HepG2 (cell line): ENCODE data around the gene COX15. TPM values are rescaled to one million over a fixed set of nuclear protein-coding genes. Genes with fewer than 3 reads are reported as not detected.

ENCODE experiments used
- AGO2 ChIP-seq: fragments of 200-400 bp; formaldehyde crosslinking; optimal IDR thresholded peaks from 2 replicates; pipeline ENCODE3; 2017; ENCODE audit warnings: mild to moderate bottlenecking, low read depth, low read length, moderate library complexity
- ATAD3A ChIP-seq: sonication (generic); formaldehyde crosslinking; IDR thresholded peaks from 2 replicates; pipeline ENCODE4 v1.4.0; 2020; ENCODE audit warnings: missing genetic modification reagents
- CREM ChIP-seq, 2 experiments: sonication (generic) in 1 of 2; formaldehyde crosslinking in 1 of 2; IDR thresholded peaks; 2 replicates each; pipeline versions ENCODE4 v1.4.0 to v1.6.1; 2016 to 2020; ENCODE audit warnings: antibody characterized with exemption in 1 of 2, mild to moderate bottlenecking in 1 of 2, missing genetic modification reagents in 1 of 2
- HOMEZ ChIP-seq: IDR thresholded peaks from 2 replicates; pipeline ENCODE4 v1.6.1; 2016; ENCODE audit warnings: low read depth
- IKZF4 ChIP-seq: sonication (generic); formaldehyde crosslinking; IDR thresholded peaks from 2 replicates; pipeline ENCODE4 v1.5.1; 2020; ENCODE audit warnings: borderline replicate concordance, mild to moderate bottlenecking, low read depth, missing genetic modification reagents; ENCODE audit errors: not compliant biosample characterization
- KLF13 ChIP-seq: sonication (generic); formaldehyde crosslinking; IDR thresholded peaks from 2 replicates; pipeline ENCODE4 v1.4.0; 2020; ENCODE audit warnings: mild to moderate bottlenecking, missing genetic modification reagents
- KMT2A ChIP-seq: sonication (generic); formaldehyde crosslinking; IDR thresholded peaks from 2 replicates; pipeline ENCODE4 v1.4.0; 2020; ENCODE audit warnings: missing genetic modification reagents
- MED1 ChIP-seq: sonication (generic); formaldehyde crosslinking; IDR thresholded peaks from 2 replicates; pipeline ENCODE4 v1.4.0; 2020; ENCODE audit warnings: missing genetic modification reagents
- MIXL1 ChIP-seq: IDR thresholded peaks from 2 replicates; pipeline ENCODE4 v1.6.1; 2016
- MTA1 ChIP-seq: sonication (generic); formaldehyde crosslinking; IDR thresholded peaks from 2 replicates; pipeline ENCODE4 v1.4.0; 2020; ENCODE audit warnings: missing genetic modification reagents, mild to moderate bottlenecking, borderline replicate concordance
- NKX3-1 ChIP-seq: sonication (generic); formaldehyde crosslinking; IDR thresholded peaks from 2 replicates; pipeline ENCODE4 v1.5.0; 2020; ENCODE audit warnings: missing genetic modification reagents
- PHF21A ChIP-seq: sonication (generic); formaldehyde crosslinking; IDR thresholded peaks from 2 replicates; pipeline ENCODE4 v1.5.0; 2020; ENCODE audit warnings: mild to moderate bottlenecking, missing genetic modification reagents
- SOX5 ChIP-seq: IDR thresholded peaks from 2 replicates; pipeline ENCODE4 v1.6.1; 2016; ENCODE audit warnings: borderline replicate concordance
- SRSF4 ChIP-seq: fragments of 200-400 bp; formaldehyde crosslinking; IDR thresholded peaks from one replicate; pipeline ENCODE4 v1.6.1; 2018; ENCODE audit warnings: mild to moderate bottlenecking, low read depth, low read length, moderate library complexity; ENCODE audit not compliant: poor library complexity, severe bottlenecking
- ZBTB38 ChIP-seq: sonication (generic); formaldehyde crosslinking; IDR thresholded peaks from 2 replicates; pipeline ENCODE4 v1.5.1; 2020; ENCODE audit warnings: mild to moderate bottlenecking, missing genetic modification reagents
- ZNF180 ChIP-seq: sonication (generic); formaldehyde crosslinking; IDR thresholded peaks from 2 replicates; pipeline ENCODE4 v1.4.0; 2020; ENCODE audit warnings: low read depth, missing genetic modification reagents, borderline replicate concordance
- ZNF335 ChIP-seq: sonication (generic); formaldehyde crosslinking; IDR thresholded peaks from 2 replicates; pipeline ENCODE4 v1.4.0; 2020; ENCODE audit warnings: missing genetic modification reagents
- polyA plus RNA-seq, 8 experiments: library from polyadenylated mRNA; depleted of rRNA in 3 of 8; stranded (reverse) in 7 of 8; unstranded in 1 of 8; fragments of >200 nt; fragmentation: Illumina TruSeq in 4 of 8; extraction: Trizol in 4 of 8; gene quantifications; 2 replicates each; pipeline versions ENCODE4 v1.2.1 to v1.2.3, GENCODE V29; 2011 to 2016; ENCODE audit warnings: low read depth in 4 of 8, missing spikeins in 1 of 8, mixed read lengths in 1 of 8; ENCODE audit not compliant: insufficient read depth in 1 of 8
- total RNA-seq, 5 experiments: library from RNA; depleted of rRNA; stranded (reverse); fragments of >200 nt; fragmentation: Illumina TruSeq; extraction: Trizol; gene quantifications; 2 replicates each; pipeline ENCODE4 v1.2.3, GENCODE V29; 2016; ENCODE audit warnings: low read depth in 1 of 5
- TF ChIP-seq, protein P1 (sequence below): sonication (generic); formaldehyde crosslinking; IDR thresholded peaks from 2 replicates; pipeline ENCODE4 v1.5.0; 2020; ENCODE audit warnings: mild to moderate bottlenecking, missing genetic modification reagents
- TF ChIP-seq, protein P2 (sequence below): sonication (generic); formaldehyde crosslinking; conservative IDR thresholded peaks from 2 replicates; pipeline ENCODE4 v1.8.1; 2023; ENCODE audit warnings: missing genetic modification reagents
- TF ChIP-seq, protein P3 (sequence below): sonication (generic); formaldehyde crosslinking; IDR thresholded peaks from 2 replicates; pipeline ENCODE4 v1.4.0; 2020; ENCODE audit warnings: mild to moderate bottlenecking, missing genetic modification reagents, borderline replicate concordance

The COX15 gene
- total and polyA plus RNA-seq, 2 of the 13 experiments (the other 11 are each of a cell fraction or from before 2014, with no cell fraction given), result 19.2 to 44.7 TPM

DNA sequence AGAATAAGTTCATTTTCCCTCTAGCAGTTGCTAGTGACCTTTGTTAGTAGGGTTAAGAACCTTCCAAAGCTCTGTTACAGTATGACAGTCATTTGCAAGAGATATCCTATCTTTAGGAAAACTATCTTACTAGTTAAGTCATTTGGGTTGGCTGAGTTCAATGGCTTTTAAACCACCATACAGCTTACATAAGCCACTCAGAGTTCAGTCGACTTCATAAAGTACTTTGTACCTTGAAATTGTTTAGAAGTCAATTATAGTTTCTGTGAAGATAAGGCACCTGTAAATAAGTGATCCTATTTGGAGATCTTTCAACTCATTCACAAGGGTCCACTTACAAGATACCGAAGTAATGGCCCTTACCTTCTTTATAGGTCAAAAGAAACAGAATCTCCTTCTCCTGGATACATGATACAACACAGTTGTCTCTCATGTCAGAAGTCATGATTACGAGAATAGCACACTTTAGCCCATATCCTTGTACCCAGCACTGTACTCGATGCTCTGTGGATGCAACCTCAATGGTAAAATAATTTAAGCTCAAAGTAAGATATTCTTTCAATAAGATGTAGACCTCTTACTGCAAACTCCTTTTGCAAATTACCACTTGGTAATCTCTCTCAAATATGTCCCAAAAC lies 38.6 kb upstream of the COX15 start (continued):
- TF ChIP-seq, protein P1, sequence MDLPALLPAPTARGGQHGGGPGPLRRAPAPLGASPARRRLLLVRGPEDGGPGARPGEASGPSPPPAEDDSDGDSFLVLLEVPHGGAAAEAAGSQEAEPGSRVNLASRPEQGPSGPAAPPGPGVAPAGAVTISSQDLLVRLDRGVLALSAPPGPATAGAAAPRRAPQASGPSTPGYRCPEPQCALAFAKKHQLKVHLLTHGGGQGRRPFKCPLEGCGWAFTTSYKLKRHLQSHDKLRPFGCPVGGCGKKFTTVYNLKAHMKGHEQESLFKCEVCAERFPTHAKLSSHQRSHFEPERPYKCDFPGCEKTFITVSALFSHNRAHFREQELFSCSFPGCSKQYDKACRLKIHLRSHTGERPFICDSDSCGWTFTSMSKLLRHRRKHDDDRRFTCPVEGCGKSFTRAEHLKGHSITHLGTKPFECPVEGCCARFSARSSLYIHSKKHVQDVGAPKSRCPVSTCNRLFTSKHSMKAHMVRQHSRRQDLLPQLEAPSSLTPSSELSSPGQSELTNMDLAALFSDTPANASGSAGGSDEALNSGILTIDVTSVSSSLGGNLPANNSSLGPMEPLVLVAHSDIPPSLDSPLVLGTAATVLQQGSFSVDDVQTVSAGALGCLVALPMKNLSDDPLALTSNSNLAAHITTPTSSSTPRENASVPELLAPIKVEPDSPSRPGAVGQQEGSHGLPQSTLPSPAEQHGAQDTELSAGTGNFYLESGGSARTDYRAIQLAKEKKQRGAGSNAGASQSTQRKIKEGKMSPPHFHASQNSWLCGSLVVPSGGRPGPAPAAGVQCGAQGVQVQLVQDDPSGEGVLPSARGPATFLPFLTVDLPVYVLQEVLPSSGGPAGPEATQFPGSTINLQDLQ (CRISPR knock-in tag), result no peak
- TF ChIP-seq, protein P2, sequence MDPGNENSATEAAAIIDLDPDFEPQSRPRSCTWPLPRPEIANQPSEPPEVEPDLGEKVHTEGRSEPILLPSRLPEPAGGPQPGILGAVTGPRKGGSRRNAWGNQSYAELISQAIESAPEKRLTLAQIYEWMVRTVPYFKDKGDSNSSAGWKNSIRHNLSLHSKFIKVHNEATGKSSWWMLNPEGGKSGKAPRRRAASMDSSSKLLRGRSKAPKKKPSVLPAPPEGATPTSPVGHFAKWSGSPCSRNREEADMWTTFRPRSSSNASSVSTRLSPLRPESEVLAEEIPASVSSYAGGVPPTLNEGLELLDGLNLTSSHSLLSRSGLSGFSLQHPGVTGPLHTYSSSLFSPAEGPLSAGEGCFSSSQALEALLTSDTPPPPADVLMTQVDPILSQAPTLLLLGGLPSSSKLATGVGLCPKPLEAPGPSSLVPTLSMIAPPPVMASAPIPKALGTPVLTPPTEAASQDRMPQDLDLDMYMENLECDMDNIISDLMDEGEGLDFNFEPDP, result no peak
- TF ChIP-seq CREM (IDR thresholded peaks at IDR 0.05) (peak; percentile 69), CREM (CRISPR knock-in tag; IDR thresholded peaks at IDR 0.05) (no peak), SOX5 (CRISPR knock-in tag) (peak; percentile 72; the same call in 1 of the 2 replicates), HOMEZ (CRISPR knock-in tag) (peak; percentile 84; the same call in 1 of the 2 replicates), MTA1 (no peak), ATAD3A (CRISPR knock-in tag) (no peak), SRSF4 (no peak), AGO2 (no peak), KLF13 (CRISPR knock-in tag) (no peak), ZBTB38 (CRISPR knock-in tag) (no peak), NKX3-1 (CRISPR knock-in tag) (0 out of 2 replicates have a peak, but pooled peaks have one; percentile 27), ZNF180 (CRISPR knock-in tag) (no peak), ZNF335 (CRISPR knock-in tag) (no peak), PHF21A (CRISPR knock-in tag) (no peak), KMT2A (CRISPR knock-in tag) (no peak), IKZF4 (CRISPR knock-in tag) (no peak), MED1 (CRISPR knock-in tag) (peak; percentile 86), MIXL1 (CRISPR knock-in tag) (peak; percentile 93)
- TF ChIP-seq, protein P3, sequence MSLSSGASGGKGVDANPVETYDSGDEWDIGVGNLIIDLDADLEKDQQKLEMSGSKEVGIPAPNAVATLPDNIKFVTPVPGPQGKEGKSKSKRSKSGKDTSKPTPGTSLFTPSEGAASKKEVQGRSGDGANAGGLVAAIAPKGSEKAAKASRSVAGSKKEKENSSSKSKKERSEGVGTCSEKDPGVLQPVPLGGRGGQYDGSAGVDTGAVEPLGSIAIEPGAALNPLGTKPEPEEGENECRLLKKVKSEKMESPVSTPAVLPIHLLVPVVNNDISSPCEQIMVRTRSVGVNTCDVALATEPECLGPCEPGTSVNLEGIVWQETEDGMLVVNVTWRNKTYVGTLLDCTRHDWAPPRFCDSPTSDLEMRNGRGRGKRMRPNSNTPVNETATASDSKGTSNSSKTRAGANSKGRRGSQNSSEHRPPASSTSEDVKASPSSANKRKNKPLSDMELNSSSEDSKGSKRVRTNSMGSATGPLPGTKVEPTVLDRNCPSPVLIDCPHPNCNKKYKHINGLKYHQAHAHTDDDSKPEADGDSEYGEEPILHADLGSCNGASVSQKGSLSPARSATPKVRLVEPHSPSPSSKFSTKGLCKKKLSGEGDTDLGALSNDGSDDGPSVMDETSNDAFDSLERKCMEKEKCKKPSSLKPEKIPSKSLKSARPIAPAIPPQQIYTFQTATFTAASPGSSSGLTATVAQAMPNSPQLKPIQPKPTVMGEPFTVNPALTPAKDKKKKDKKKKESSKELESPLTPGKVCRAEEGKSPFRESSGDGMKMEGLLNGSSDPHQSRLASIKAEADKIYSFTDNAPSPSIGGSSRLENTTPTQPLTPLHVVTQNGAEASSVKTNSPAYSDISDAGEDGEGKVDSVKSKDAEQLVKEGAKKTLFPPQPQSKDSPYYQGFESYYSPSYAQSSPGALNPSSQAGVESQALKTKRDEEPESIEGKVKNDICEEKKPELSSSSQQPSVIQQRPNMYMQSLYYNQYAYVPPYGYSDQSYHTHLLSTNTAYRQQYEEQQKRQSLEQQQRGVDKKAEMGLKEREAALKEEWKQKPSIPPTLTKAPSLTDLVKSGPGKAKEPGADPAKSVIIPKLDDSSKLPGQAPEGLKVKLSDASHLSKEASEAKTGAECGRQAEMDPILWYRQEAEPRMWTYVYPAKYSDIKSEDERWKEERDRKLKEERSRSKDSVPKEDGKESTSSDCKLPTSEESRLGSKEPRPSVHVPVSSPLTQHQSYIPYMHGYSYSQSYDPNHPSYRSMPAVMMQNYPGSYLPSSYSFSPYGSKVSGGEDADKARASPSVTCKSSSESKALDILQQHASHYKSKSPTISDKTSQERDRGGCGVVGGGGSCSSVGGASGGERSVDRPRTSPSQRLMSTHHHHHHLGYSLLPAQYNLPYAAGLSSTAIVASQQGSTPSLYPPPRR, result peak; percentile 47; the same call in 1 of the 2 replicates
